Measurements from ENCODE around the gene NRGN. TPM values are rescaled to one million over a fixed set of nuclear protein-coding genes. Genes with fewer than 3 reads are reported as not detected.

The NRGN gene
- total and polyA plus RNA-seq, 2 of the 8 experiments (the other 6 are each of a cell fraction or from before 2014, with no cell fraction given), result 0.60 to 1.0 TPM

- H2AK5ac ChIP-seq (ENCODE audit: low read depth, low read length), result no peak overlapping the region
- no peak overlapping the region for H2BK15ac ChIP-seq (ENCODE audit: low read length)
- H3K4me2 ChIP-seq (ENCODE audit: insufficient read depth in 1 of 2, low read depth in 2 of 2, low read length in 2 of 2), result peak overlapping the region; percentile 81 to 87
- H4K20me1 ChIP-seq (replicated peaks in 1 of 2; ENCODE audit: control insufficient read depth in 1 of 2, insufficient read depth in 2 of 2, low read length in 2 of 2), result no peaks in the 10 kb centered on the region
- peaks cover 0 to 5% (median 3%) of the 10 kb centered on the region in 4 experiments; a peak in 5 of 7 replicates for H3K4me1 ChIP-seq (replicated peaks in 1 of 4; ENCODE audit: control insufficient read depth in 3 of 4, insufficient read depth in 4 of 4, low read length in 3 of 4)
- no peak overlapping the region for H2BK12ac ChIP-seq (ENCODE audit: low read depth, low read length)
- H3K14ac ChIP-seq (ENCODE audit: insufficient read length), result no peak overlapping the region
- no peak overlapping the region for H4K91ac ChIP-seq (replicated peaks; ENCODE audit: insufficient read length, low read length)
- no peaks in the 10 kb centered on the region for H3K36me3 ChIP-seq (ENCODE audit: control insufficient read depth in 2 of 4, insufficient read depth in 4 of 4, low read length in 3 of 4)
- no peak overlapping the region for H2BK20ac ChIP-seq (ENCODE audit: low read length)
- no peak overlapping the region for H3K27ac ChIP-seq (ENCODE audit: low read depth, low read length)
- 0 out of 2 replicates have a peak overlapping the region, but pooled peaks have one; percentile 51 for H4K8ac ChIP-seq (ENCODE audit: extremely low read depth, insufficient read depth, low read length)
- 4% methylated on average over 45 of the region's 45 CpGs; no CpG with 5 or more reads in 1 of the 2 experiments for WGBS, 2 experiments (ENCODE audit: extremely low coverage in 1 of 2, insufficient coverage in 1 of 2, insufficient read length in 1 of 2, insufficient replicate concordance in 2 of 2, low coverage in 1 of 2, low lambda C conversion rate in 2 of 2, missing lambda C conversion rate in 1 of 2)
- H3K56ac ChIP-seq (replicated peaks; ENCODE audit: insufficient read length, low read depth, low read length), result no peak overlapping the region
- no peak overlapping the region for H4K5ac ChIP-seq (ENCODE audit: insufficient read length, low read depth, low read length)
- ChIA-PET POLR2A (ENCODE audit: partially characterized antibody) (interaction anchor here (1.2 to 1.6 kb wide), 3 partner anchors 11 to 82 kb away, joined by 3 to 5 read pairs (median 3); partner anchors contain the start of gene MSANTD2), CTCF (ENCODE audit: partially characterized antibody) (interaction anchor here (0.9 to 1.6 kb wide), 7 partner anchors 16 to 53 kb away, joined by 3 to 6 read pairs (median 4); partner anchors contain the start of gene ESAM)
- DNase-seq (ENCODE audit: low read depth in 1 of 2, low spot score in 2 of 2) (peak in 1 of 2 experiments; percentile 67), FAIRE-seq (no peak)
- H3K27me3 ChIP-seq (replicated peaks in 1 of 4; ENCODE audit: control insufficient read depth in 3 of 4, extremely low read depth in 1 of 4, insufficient read depth in 3 of 4, low read length in 3 of 4), result peaks cover 47 to 80% (median 75%) of the 10 kb centered on the region in 4 experiments
- H2BK5ac ChIP-seq (ENCODE audit: low read depth, low read length), result no peak overlapping the region
- H2AFZ ChIP-seq (ENCODE audit: low read length), result no peak overlapping the region
- peak overlapping the region; percentile 32 to 60 (median 54); a peak in 7 of 8 replicates for H3K4me3 ChIP-seq (ENCODE audit: extremely low read depth in 1 of 4, insufficient read depth in 2 of 4, low read depth in 3 of 4, low read length in 4 of 4)
- H3K79me1 ChIP-seq (ENCODE audit: low read depth, low read length), result no peaks in the 10 kb centered on the region
- no peak overlapping the region for H3K9ac ChIP-seq (replicated peaks in 1 of 4; ENCODE audit: extremely low read depth in 1 of 4, low read depth in 3 of 4, low read length in 3 of 4)
- no peak overlapping the region for H3K4ac ChIP-seq (replicated peaks; ENCODE audit: insufficient read length, low read depth, low read length)
- H3K79me2 ChIP-seq (ENCODE audit: control insufficient read depth in 1 of 2, insufficient read depth in 2 of 2, low read length in 2 of 2), result no peaks in the 10 kb centered on the region
- H3K23me2 ChIP-seq (ENCODE audit: low read depth, low read length), result peaks cover 8% of the 10 kb centered on the region
- no peak overlapping the region for H3K18ac ChIP-seq (ENCODE audit: extremely low read depth, low read length)
- H3K9me3 ChIP-seq (ENCODE audit: insufficient read depth in 2 of 2, low read depth in 1 of 2, low read length in 1 of 2), result no peaks in the 10 kb centered on the region
- H3K23ac ChIP-seq (ENCODE audit: insufficient read length), result no peak overlapping the region
- H2BK120ac ChIP-seq (replicated peaks; ENCODE audit: low read depth, low read length), result no peak overlapping the region
- TF ChIP-seq KDM4A (IDR thresholded peaks at IDR 0.05; ENCODE audit: low read depth, low read length, severe bottlenecking) (peak; percentile 92), SUZ12 (IDR thresholded peaks at IDR 0.05; ENCODE audit: low read length) (peak; percentile 87), POU5F1 (IDR thresholded peaks at IDR 0.05; ENCODE audit: low read depth, low read length) (no peak), POLR2AphosphoS5 (IDR thresholded peaks at IDR 0.05; ENCODE audit: low read depth, low read length) (no peak), RNF2 (IDR thresholded peaks at IDR 0.05; ENCODE audit: borderline replicate concordance, low read depth, low read length, missing control alignments, poor library complexity, severe bottlenecking) (peak; percentile 71), BCL11A (IDR thresholded peaks at IDR 0.05; ENCODE audit: low read depth in 2 of 2, low read length in 2 of 2) (no peak), TEAD4 (IDR thresholded peaks at IDR 0.05; ENCODE audit: low read depth, low read length) (no peak), RBBP5 (IDR thresholded peaks at IDR 0.05; ENCODE audit: borderline replicate concordance, low read depth, low read length) (no peak; the same call in 1 of the 2 replicates), MAFK (IDR thresholded peaks at IDR 0.05; ENCODE audit: low read depth, low read length) (no peak), EZH2 (IDR thresholded peaks at IDR 0.05; ENCODE audit: low read depth, low read length, severe bottlenecking) (peak; percentile 88), PHF8 (conservative IDR thresholded peaks at IDR 0.05; ENCODE audit: low read depth, low read length) (no peak)
These were observed 21.7 kb upstream of the NRGN start for GRCh38 chr11:124717786-124718651.
